ENCODE results near the gene IFT20.

IFT20 gene

GRCh38 chr17:28317966-28318758 is 17.1 kb downstream of the IFT20 start:
- no peaks in the 10 kb centered on the region for H3K27me3 ChIP-seq (ENCODE audit: insufficient read depth, low read depth)
- H3K27ac ChIP-seq = peak overlapping the region; percentile 83
- H4K20me1 ChIP-seq (ENCODE audit: insufficient read depth) = no peaks in the 10 kb centered on the region; the same call in 1 of the 2 replicates
- peak overlapping the region; percentile 97 for H2AFZ ChIP-seq (ENCODE audit: low read depth)
- no peak for TF ChIP-seq CTCF (conservative IDR thresholded peaks at IDR 0.05; ENCODE audit: low read depth, low read length)
- no peaks in the 10 kb centered on the region; the same call in 1 of the 2 replicates for H3K36me3 ChIP-seq (ENCODE audit: insufficient read depth)
- H3K79me2 ChIP-seq (ENCODE audit: insufficient read depth, low read depth) = peaks cover 40% of the 10 kb centered on the region
- no peak overlapping the region for H3K4me3 ChIP-seq (IDR thresholded peaks at IDR 0.05; ENCODE audit: insufficient read depth, low read depth, low read length)
- H3K9ac ChIP-seq = peak overlapping the region; percentile 97
- H3K4me1 ChIP-seq (ENCODE audit: low read depth, poor library complexity, severe bottlenecking) = peaks cover 34% of the 10 kb centered on the region
- peak overlapping the region; percentile 99 for H3K4me2 ChIP-seq

GRCh38 chr17:28317099-28317965 is 17.9 kb downstream of the IFT20 start:
- peaks cover 32% of the 10 kb centered on the region for H3K79me2 ChIP-seq (ENCODE audit: insufficient read depth, low read depth)
- H4K20me1 ChIP-seq (ENCODE audit: insufficient read depth) = no peaks in the 10 kb centered on the region; the same call in 1 of the 2 replicates
- H2AFZ ChIP-seq (ENCODE audit: low read depth) = peak overlapping the region; percentile 97; the same call in 1 of the 2 replicates
- H3K4me1 ChIP-seq (ENCODE audit: low read depth, poor library complexity, severe bottlenecking) = peaks cover 30% of the 10 kb centered on the region
- no peak for TF ChIP-seq CTCF (conservative IDR thresholded peaks at IDR 0.05; ENCODE audit: low read depth, low read length)
- H3K4me3 ChIP-seq (IDR thresholded peaks at IDR 0.05; ENCODE audit: insufficient read depth, low read depth, low read length) = no peak overlapping the region
- H3K9ac ChIP-seq = peak overlapping the region; percentile 97; the same call in 1 of the 2 replicates
- H3K27ac ChIP-seq = no peak overlapping the region
- no peaks in the 10 kb centered on the region; the same call in 1 of the 2 replicates for H3K36me3 ChIP-seq (ENCODE audit: insufficient read depth)
- no peaks in the 10 kb centered on the region for H3K27me3 ChIP-seq (ENCODE audit: insufficient read depth, low read depth)
- peak overlapping the region; percentile 99 for H3K4me2 ChIP-seq

GRCh38 chr17:28315846-28316705 is 19.2 kb downstream of the IFT20 start:
- H3K27ac ChIP-seq = no peak overlapping the region
- H2AFZ ChIP-seq (ENCODE audit: low read depth) = no peak overlapping the region
- no peaks in the 10 kb centered on the region for H3K27me3 ChIP-seq (ENCODE audit: insufficient read depth, low read depth)
- H4K20me1 ChIP-seq (ENCODE audit: insufficient read depth) = no peaks in the 10 kb centered on the region
- H3K36me3 ChIP-seq (ENCODE audit: insufficient read depth) = no peaks in the 10 kb centered on the region
- no peak overlapping the region for H3K9ac ChIP-seq
- H3K4me1 ChIP-seq (ENCODE audit: low read depth, poor library complexity, severe bottlenecking) = peaks cover 18% of the 10 kb centered on the region
- no peak overlapping the region for H3K4me2 ChIP-seq
- H3K4me3 ChIP-seq (IDR thresholded peaks at IDR 0.05; ENCODE audit: insufficient read depth, low read depth, low read length) = no peak overlapping the region
- TF ChIP-seq CTCF (conservative IDR thresholded peaks at IDR 0.05; ENCODE audit: low read depth, low read length) = no peak
- H3K79me2 ChIP-seq (ENCODE audit: insufficient read depth, low read depth) = peaks cover 20% of the 10 kb centered on the region

- Histone ChIP-seq H3K4me2 (no peak overlapping the region), H3K4me3 (IDR thresholded peaks at IDR 0.05; ENCODE audit: insufficient read depth, low read depth, low read length) (no peak overlapping the region), H3K27me3 (ENCODE audit: insufficient read depth, low read depth) (no peaks in the 10 kb centered on the region), H3K27ac (no peak overlapping the region), H3K36me3 (ENCODE audit: insufficient read depth) (no peaks in the 10 kb centered on the region), H2AFZ (ENCODE audit: low read depth) (no peak overlapping the region), H3K79me2 (ENCODE audit: insufficient read depth, low read depth) (no peaks in the 10 kb centered on the region), H3K9ac (no peak overlapping the region), H4K20me1 (ENCODE audit: insufficient read depth) (no peaks in the 10 kb centered on the region), H3K4me1 (ENCODE audit: low read depth, poor library complexity, severe bottlenecking) (peaks cover 9% of the 10 kb centered on the region)
- no peak for TF ChIP-seq CTCF (conservative IDR thresholded peaks at IDR 0.05; ENCODE audit: low read depth, low read length)
These were observed 21.4 kb downstream of the IFT20 start for GRCh38 chr17:28313841-28314240.
